GM23338 (cell line): ENCODE results near the gene TMEM132D.

Experiments
- EZH2 ChIP-seq: fragments of 200-600 bp; sonication (generic); IDR thresholded peaks from one replicate; pipeline ENCODE4 v1.8.0; 2017; ENCODE audit warnings: antibody characterized with exemption, mild to moderate bottlenecking, low read depth; ENCODE audit not compliant: unreplicated experiment
- POLR2AphosphoS5 ChIP-seq: IDR thresholded peaks from 2 replicates; pipeline ENCODE4 v1.6.1; 2016; ENCODE audit warnings: antibody characterized with exemption, low read depth
- TF ChIP-seq, protein P1 (sequence below), 2 experiments: fragments of 200-600 bp in 1 of 2; sonication (generic) in 1 of 2; conservative IDR thresholded peaks; 2 replicates each; pipeline versions ENCODE4 v1.5.1 to v1.6.1; 2016 to 2017; ENCODE audit warnings: antibody characterized with exemption in 2 of 2, low read depth in 2 of 2, mild to moderate bottlenecking in 2 of 2, moderate library complexity in 1 of 2

- TF ChIP-seq POLR2AphosphoS5 (no peak), EZH2 (no peak)
- TF ChIP-seq, protein P1, sequence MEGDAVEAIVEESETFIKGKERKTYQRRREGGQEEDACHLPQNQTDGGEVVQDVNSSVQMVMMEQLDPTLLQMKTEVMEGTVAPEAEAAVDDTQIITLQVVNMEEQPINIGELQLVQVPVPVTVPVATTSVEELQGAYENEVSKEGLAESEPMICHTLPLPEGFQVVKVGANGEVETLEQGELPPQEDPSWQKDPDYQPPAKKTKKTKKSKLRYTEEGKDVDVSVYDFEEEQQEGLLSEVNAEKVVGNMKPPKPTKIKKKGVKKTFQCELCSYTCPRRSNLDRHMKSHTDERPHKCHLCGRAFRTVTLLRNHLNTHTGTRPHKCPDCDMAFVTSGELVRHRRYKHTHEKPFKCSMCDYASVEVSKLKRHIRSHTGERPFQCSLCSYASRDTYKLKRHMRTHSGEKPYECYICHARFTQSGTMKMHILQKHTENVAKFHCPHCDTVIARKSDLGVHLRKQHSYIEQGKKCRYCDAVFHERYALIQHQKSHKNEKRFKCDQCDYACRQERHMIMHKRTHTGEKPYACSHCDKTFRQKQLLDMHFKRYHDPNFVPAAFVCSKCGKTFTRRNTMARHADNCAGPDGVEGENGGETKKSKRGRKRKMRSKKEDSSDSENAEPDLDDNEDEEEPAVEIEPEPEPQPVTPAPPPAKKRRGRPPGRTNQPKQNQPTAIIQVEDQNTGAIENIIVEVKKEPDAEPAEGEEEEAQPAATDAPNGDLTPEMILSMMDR (conservative IDR thresholded peaks at IDR 0.05; ENCODE audit: low read depth in 2 of 2) = no peak
These were observed 801.6 kb downstream of the TMEM132D start for GRCh38 chr12:129102233-129102632.
